NCI-H748 (cell line): ENCODE measurements around the gene BICD1.
"Not testable (repeated sequence)": the region's sequence is repeated elsewhere in the genome, so short reads cannot be mapped to it uniquely, and the experiment has no call there.

Experiments used
- DNase-seq: peaks from one replicate; lab custom pipeline; 2025; ENCODE audit not compliant: unreplicated experiment; lab: John Stamatoyannopoulos, UW

The BICD1 gene

GRCh38 chr12:32183650-32184049 is 77.0 kb downstream of the BICD1 start:
- peak; percentile 29 for DNase-seq

- DNase-seq: not testable (repeated sequence)
Observed at GRCh38 chr12:32187127-32187526, 80.5 kb downstream of the BICD1 start.

- DNase-seq: no peak
Observed at GRCh38 chr12:32191445-32191844, 84.8 kb downstream of the BICD1 start.

GRCh38 chr12:32196250-32197198 is 89.9 kb downstream of the BICD1 start:
- no peak for DNase-seq

- no peak for DNase-seq
Observed at GRCh38 chr12:32197421-32197820, 90.8 kb downstream of the BICD1 start.

GRCh38 chr12:32198555-32198954 is 91.9 kb downstream of the BICD1 start:
- no peak for DNase-seq

GRCh38 chr12:32201096-32201495 is 94.4 kb downstream of the BICD1 start:
- DNase-seq: no peak

- no peak for DNase-seq
Observed at GRCh38 chr12:32201976-32202375, 95.3 kb downstream of the BICD1 start.

GRCh38 chr12:32205731-32206130 is 99.1 kb downstream of the BICD1 start:
- DNase-seq: no peak

GRCh38 chr12:32208355-32208754 is 101.7 kb downstream of the BICD1 start:
- DNase-seq: no peak

GRCh38 chr12:32211066-32211899 is 104.6 kb downstream of the BICD1 start:
- DNase-seq: no peak

- DNase-seq: peak; percentile 35
Observed at GRCh38 chr12:32211900-32212156, 105.2 kb downstream of the BICD1 start.

GRCh38 chr12:32214723-32215122 is 108.1 kb downstream of the BICD1 start:
- DNase-seq: no peak

- no peak for DNase-seq
Observed at GRCh38 chr12:32217354-32218310, 111.0 kb downstream of the BICD1 start.

- no peak for DNase-seq
Observed at GRCh38 chr12:32223941-32224340, 117.3 kb downstream of the BICD1 start.

- DNase-seq: no peak
Observed at GRCh38 chr12:32226768-32227167, 120.1 kb downstream of the BICD1 start.

- no peak for DNase-seq
Observed at GRCh38 chr12:32229971-32230612, 123.4 kb downstream of the BICD1 start.

- peak; percentile 13 for DNase-seq
Observed at GRCh38 chr12:32230613-32230993, 124.0 kb downstream of the BICD1 start.

- not testable (repeated sequence) for DNase-seq
Observed at GRCh38 chr12:32231361-32231760, 124.7 kb downstream of the BICD1 start.

- DNase-seq: no peak
Observed at GRCh38 chr12:32233568-32233967, 126.9 kb downstream of the BICD1 start.

- DNase-seq: no peak
Observed at GRCh38 chr12:32235251-32235650, 128.6 kb downstream of the BICD1 start.
